DMS53 treated with DMSO at 0.1 percent for 48 hours (cell line): ENCODE data around the gene TNFSF4.
"Not testable (repeated sequence)": the region's sequence is repeated elsewhere in the genome, so short reads cannot be mapped to it uniquely, and the experiment has no call there.

Experiments used
- DNase-seq: peaks from one replicate; lab custom pipeline; 2025; ENCODE audit not compliant: unreplicated experiment; lab: John Stamatoyannopoulos, UW

TNFSF4 gene

DNA sequence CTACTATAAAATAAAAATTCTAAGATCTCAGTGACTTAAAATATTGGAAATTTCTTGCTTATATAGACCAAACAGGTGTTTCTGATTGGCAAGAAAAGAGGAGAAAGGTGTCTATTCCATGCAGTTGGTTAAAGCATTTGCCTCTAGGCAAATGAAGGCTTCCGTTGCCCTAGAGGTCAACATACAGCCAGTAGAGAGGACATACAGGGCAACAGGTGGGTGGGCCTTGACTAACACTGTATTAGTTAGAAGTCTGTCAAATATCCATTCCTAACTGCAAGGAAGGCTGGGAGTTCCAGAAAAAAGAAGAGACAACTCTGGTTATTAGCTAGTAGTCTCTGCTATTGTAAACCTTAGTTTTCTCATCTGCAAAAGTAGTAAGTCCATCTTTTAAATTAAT is 43.0 kb downstream of the TNFSF4 start:
- no peak for DNase-seq

DNA sequence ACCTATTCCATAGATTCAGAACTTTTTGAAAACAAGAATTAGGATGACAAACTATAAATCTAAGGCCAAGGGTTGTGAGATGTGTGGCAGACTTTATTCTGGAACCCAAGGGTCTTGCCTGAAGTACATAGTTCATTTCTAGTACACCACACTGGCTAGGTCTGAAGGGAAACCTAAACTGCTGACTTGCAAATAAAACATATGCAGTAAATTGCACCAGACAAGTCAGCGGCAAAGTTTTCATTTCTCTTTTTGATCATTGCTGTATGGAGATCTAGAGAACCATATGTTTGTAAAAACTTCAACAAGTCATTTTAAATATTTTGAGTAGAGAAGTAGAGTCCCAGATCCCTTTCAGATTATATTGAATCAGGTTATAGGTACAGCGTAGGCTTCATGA is 43.9 kb downstream of the TNFSF4 start:
- DNase-seq = no peak

DNA sequence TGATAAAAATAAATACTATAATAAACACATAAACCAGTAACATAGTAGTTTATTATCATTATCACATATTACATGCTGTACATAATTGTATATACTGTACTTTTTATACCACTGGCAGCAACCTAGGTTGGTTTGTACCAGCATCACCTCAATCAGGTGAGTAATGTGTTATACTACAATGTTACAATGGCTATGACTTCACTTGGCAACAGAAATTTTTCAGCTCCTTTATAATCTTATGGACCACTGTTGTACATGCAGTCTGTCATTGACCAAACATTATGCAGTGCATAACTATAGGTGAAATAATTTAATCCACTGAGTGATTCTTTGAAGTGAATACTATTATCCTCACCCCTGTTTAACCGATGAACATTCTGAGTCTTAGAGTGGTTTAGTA is 44.5 kb downstream of the TNFSF4 start:
- no peak for DNase-seq

DNA sequence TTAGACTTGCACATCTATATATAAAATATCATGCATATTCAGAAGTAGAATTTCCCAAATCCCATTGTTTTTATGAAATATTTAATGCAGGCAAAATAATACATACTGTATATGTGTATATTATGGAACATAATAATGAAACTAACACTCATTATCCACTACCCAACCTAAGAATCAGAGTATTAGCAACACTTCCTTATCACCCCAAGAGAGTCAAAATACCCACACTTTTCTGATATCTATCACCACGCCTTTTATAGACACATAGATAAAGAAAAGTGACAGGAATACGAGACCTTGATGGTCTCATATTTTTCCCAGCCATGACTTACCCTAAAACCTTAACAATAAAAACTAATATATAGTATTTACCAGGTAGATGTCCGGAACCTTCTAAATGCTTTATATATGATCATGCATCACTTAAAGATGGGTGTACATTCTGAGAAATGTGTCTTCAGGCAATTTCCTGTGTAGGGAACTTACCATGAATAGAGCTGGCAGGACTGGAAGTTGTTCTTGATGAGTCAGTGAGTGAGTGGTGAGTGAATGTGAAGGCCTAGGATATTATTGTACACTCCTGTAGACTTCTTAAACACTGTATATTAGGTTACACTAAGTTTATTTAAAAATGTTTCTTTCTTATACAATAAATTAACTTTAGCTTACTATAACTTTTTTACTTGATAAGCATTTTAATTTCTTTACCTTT is 45.5 kb downstream of the TNFSF4 start:
- no peak for DNase-seq

DNA sequence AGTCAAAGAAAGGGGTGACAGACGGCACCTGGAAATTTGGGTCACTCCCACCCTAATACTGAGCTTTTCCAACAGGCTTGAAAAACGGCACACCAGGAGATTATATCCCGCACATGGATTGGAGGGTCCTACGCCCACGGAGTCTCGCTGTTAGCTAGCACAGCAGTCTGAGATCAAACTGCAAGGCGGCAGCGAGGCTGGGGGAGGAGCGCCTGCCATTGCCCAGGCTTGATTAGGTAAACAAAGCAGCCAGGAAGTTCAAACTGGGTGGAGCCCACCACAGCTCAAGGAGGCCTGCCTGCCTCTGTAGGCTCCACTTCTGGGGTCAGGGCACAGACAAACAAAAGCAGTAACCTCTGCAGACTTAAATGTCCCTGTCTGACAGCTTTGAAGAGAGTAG is 53.2 kb downstream of the TNFSF4 start:
- DNase-seq = not testable (repeated sequence)

DNA sequence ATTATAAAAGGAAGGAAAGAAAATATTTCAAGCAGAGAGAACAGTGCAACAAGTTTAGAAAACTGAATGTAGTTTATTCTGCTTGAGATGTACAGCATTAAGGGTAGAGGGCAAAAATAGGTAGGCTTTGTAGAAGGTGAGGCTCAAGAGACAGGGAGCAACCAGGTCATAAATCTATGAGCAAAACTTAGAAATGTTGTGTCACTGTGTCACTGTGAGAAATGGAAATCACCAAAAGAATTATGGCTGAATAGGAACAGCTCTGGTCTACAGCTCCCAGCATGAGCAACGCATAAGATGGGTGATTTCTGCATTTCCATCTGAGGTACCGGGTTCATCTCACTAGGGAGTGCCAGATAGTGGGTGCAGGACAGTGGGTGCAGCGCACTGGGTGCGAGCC is 53.6 kb downstream of the TNFSF4 start:
- DNase-seq = no peak

DNA sequence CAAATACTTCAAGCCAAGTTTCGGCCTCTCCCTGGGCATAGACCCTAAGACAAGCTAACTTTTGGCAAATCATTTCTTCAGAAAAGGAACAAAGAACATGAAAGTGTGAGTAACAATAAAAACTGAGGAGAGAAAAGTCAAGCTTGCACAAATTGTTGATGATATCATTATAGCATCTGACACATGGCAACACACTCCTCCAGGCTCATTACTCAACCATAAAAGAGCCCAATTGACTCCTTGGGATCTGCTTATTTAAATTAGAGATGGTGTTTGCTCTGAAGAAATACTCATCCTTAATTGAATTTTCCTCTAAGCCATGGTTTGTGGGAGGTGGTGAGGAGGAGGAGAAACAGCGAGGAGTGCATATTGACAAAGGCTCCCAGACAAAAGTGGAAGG is 54.5 kb downstream of the TNFSF4 start:
- no peak for DNase-seq

DNA sequence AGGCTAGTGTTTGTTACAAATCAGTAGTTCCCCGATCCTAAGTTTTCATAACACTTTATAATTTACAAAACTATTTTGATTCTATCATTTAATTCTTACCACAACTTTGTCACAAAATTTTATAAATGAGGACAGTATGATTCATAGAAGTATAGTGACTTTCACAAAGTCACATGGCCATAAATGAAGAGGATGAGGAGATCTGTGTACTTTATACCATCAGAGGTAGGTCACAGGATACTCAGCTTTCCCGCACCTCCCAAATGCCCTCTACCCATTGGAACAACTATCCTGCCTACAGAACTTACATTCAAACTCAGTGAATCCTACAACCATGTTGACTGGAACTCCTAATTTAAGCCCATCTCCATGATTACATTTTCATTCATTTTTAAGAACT is 56.3 kb downstream of the TNFSF4 start:
- DNase-seq = no peak

DNA sequence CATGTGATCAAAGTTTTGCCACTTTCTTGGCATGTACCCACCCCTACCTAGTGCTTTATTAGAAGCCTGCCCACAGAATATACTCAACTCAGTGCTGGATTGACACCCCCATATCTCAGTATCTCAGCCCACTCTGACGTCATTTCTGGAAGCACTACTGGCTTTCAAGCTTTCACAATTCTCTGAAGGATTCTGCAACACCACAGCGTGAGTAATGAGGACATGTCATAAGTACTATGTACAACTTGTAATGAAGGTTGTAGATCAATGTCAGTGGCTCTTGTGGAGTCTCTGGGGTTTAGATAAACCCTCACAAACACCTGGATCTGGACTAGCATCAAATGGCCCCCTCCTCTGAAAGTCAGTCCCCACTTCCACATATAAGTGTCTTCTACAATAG is 57.2 kb downstream of the TNFSF4 start:
- DNase-seq = no peak

DNA sequence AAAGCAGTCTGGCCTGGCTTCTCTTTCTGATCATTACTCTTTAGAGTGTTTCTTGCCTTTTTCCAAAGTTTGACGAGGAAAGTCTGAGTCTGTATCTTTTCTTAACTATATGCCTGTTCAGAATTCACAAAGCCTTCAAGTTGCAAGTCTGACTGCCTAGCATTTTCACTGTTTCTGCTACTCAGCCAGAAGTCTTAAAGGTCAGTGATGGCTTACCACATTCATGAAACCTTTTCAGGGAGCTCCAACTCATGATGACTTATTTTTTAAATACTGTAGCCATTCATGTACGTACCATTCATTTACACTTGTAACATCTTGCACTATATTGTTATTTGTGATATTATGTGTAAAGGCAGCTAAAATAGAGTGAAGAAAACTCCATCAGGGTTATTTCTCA is 58.2 kb downstream of the TNFSF4 start:
- no peak for DNase-seq

DNA sequence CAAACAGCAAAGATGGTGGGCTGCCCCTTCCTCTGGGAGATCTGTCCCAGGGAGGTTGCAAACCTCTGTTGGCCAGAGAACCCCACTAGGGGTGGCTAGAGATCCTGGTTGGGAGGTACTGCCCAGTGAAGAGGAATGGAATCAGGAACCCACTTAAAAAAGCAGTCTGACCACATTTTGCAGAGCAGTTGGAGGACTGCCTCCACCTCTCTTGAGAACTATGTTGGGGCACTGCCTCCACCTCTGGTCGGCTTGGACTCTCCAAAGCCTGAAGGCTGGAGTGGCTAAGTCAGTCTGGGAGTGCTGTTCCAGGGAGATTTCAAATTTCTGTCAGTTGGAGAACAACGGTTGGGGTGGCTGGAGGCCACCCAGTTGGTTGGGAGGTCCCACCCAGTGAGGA is 58.6 kb downstream of the TNFSF4 start:
- DNase-seq = no peak

DNA sequence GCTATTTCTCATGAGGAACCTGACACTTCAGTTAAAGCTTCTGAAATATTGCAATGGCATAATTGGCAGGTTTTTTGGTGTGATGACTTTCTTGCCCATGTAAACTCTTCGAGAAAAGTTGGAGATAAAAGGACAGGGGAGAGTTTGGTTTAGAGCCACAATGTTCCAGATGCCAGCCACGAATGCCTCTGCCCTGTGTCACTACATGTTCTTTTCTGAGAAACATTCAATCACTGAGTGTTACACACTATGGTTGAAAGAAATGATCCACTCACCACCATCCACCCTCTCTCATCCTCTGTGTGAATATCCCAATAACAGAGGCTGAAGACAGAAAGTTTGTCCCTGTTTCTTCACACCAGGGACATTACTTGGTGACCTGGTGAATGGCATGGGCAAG is 66.4 kb downstream of the TNFSF4 start:
- no peak for DNase-seq

DNA sequence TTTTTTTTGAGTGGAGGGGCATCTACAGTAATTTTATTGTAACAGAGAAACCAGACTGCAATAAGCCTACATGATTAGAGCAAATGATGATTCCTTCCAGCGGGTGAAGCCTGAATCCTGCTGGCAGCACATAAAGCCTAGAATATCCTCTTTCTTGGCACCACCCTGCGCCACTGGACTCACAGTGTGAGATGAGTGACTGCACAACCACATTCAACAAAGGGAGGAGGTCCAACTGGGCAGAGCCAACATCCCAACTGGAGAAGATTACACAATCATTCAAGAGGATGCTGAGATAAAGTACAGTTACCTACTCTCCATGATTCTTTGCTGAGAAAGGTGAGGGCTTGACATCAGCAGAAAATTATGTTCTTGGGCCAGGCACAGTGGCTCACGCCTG is 67.4 kb downstream of the TNFSF4 start:
- DNase-seq = no peak

DNA sequence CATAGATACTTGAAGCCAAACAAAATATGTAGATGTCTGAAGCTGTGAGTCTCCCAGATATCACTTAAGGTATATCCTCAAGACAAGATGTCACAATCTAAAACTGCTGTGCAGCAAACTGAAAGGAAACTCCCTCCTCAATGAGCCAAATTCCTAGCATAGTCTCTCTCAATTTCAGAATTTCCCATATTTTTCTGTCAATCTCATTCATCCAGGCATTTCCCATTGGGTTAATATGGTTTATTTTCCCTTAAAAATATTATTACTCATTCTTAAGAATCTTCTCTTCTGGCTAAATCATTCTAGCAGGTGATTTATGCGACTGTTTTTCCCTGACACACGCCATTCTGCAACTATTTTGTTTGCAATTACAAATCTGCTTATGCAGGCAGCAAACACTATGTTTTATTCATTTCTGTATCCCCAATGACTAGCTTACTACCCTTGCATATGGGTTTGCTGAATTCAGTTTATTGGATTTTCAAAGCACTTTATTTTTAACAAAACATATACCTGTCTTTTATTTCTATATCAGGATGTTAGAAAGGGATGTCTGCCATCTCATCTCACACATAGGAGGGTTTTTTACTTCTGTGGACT is 69.9 kb downstream of the TNFSF4 start:
- no peak for DNase-seq

DNA sequence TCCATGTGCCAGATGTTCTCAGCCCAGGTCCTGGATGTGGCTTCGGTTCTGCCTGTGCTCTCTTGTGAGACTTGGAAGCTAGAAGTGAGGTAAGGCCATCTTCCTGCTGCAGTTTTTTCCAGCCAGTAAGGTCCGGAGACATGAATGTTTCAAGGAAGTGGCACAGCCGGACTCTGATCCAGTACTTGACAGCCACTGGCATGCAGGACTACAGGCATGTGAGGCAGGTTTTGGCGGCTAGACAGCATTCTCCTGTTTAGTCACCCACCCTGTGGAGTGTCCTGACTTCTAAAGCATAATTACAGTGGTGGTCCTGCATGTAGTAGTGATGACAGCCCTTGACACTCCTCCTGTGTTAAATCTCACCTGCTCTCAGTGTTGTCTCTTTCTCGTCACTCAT is 72.3 kb downstream of the TNFSF4 start:
- DNase-seq = no peak

DNA sequence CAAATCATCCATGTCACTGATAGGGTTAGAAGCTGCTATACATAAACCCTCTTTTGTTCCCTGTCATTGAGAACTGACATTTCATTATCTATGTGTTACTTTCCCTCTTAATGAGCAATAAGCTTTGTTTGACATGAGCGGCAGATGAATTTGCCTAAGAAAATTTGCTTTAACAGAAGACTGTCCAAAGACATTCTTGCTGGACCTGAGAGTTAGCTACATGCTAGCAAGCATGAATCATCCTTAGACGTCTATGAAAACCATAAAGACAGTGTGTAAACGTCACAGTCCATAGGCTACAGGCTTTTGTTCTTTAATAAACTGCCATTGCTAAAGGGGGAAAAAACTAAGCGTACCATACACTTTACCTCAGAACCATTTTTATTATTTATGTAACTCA is 73.1 kb downstream of the TNFSF4 start:
- no peak for DNase-seq
